ENCODE data around the gene LRP1.

The LRP1 gene

DNA sequence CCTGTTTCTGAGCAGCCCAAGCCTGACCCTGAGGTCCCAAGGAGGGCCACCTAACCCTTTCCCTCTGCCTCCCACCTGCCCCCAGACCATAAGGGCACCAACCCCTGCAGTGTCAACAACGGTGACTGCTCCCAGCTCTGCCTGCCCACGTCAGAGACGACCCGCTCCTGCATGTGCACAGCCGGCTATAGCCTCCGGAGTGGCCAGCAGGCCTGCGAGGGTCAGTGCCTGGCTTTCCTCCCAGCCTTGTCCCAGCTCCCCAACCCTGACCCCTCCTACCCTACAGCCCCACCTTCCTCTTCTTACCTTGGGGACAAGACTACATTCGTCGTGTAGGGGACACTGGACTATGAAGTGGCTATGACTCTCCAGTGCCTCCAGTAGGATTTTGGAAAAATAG lies 52.8 kb downstream of the LRP1 start:
- DNase-seq (ENCODE audit: low read depth in 1 of 2, low spot score in 1 of 2): no peak
- TF ChIP-seq SPI1 (IDR thresholded peaks at IDR 0.05; ENCODE audit: borderline replicate concordance, low read depth) (no peak), GABPA (IDR thresholded peaks at IDR 0.05; ENCODE audit: low read depth) (no peak), CTCF (IDR thresholded peaks at IDR 0.05; ENCODE audit: insufficient read depth, low read length) (no peak)
- TF ChIP-seq, protein P1, sequence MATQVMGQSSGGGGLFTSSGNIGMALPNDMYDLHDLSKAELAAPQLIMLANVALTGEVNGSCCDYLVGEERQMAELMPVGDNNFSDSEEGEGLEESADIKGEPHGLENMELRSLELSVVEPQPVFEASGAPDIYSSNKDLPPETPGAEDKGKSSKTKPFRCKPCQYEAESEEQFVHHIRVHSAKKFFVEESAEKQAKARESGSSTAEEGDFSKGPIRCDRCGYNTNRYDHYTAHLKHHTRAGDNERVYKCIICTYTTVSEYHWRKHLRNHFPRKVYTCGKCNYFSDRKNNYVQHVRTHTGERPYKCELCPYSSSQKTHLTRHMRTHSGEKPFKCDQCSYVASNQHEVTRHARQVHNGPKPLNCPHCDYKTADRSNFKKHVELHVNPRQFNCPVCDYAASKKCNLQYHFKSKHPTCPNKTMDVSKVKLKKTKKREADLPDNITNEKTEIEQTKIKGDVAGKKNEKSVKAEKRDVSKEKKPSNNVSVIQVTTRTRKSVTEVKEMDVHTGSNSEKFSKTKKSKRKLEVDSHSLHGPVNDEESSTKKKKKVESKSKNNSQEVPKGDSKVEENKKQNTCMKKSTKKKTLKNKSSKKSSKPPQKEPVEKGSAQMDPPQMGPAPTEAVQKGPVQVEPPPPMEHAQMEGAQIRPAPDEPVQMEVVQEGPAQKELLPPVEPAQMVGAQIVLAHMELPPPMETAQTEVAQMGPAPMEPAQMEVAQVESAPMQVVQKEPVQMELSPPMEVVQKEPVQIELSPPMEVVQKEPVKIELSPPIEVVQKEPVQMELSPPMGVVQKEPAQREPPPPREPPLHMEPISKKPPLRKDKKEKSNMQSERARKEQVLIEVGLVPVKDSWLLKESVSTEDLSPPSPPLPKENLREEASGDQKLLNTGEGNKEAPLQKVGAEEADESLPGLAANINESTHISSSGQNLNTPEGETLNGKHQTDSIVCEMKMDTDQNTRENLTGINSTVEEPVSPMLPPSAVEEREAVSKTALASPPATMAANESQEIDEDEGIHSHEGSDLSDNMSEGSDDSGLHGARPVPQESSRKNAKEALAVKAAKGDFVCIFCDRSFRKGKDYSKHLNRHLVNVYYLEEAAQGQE (IDR thresholded peaks at IDR 0.05; ENCODE audit: insufficient replicate concordance, low read depth): no peak
- H3K27me3 ChIP-seq (ENCODE audit: insufficient read depth, poor library complexity, severe bottlenecking): peaks cover 11% of the 10 kb centered on the region
- H3K4me3 ChIP-seq (replicated peaks; ENCODE audit: insufficient read depth, low read length): no peak overlapping the region
- no peak overlapping the region for H3K27ac ChIP-seq (replicated peaks)

GRCh38 chr12:57181561-57182155 lies 53.4 kb downstream of the LRP1 start:
- Histone ChIP-seq H3K4me3 (replicated peaks; ENCODE audit: insufficient read depth, low read length) (no peak overlapping the region), H3K27me3 (ENCODE audit: insufficient read depth, poor library complexity, severe bottlenecking) (peaks cover 11% of the 10 kb centered on the region), H3K27ac (replicated peaks) (no peak overlapping the region)
- no peak for TF ChIP-seq GABPA (IDR thresholded peaks at IDR 0.05; ENCODE audit: low read depth)
- no peak for TF ChIP-seq CTCF (IDR thresholded peaks at IDR 0.05; ENCODE audit: insufficient read depth, low read length)
- no peak for TF ChIP-seq SPI1 (IDR thresholded peaks at IDR 0.05; ENCODE audit: borderline replicate concordance, low read depth)
- TF ChIP-seq, protein P1 (IDR thresholded peaks at IDR 0.05; ENCODE audit: insufficient replicate concordance, low read depth): no peak
- no peak for TF ChIP-seq POLR2AphosphoS5 (IDR thresholded peaks at IDR 0.05; ENCODE audit: low read depth)
- no peak for DNase-seq (ENCODE audit: low read depth in 1 of 2, low spot score in 1 of 2)

DNA sequence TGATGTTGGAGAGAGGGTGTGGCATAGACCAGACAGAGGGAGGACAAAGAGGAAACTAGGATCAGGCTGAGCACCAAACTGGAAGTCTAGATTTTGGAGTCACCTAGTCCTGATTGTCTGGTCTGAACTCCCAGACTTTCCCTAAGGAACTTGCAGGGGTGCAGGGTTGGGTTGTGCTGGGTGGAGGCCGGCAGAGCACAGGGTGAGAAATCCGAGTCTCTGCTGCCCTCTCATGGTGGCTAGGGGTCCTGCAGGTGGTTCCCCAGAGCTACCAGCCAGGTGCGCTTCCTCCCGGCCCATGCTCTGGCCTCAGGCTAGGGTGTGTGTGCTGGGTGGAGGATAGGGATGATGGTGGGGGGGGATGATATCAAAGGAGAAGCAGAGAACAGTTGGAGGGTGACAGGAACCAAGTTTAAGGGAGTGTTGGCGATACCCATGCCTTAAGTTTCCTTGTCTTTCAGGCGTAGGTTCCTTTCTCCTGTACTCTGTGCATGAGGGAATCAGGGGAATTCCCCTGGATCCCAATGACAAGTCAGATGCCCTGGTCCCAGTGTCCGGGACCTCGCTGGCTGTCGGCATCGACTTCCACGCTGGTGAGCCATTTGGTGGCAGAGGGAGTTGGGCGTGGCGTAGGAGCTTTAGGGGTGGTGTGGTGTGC lies 54.8 kb downstream of the LRP1 start:
- TF ChIP-seq, protein P1 (IDR thresholded peaks at IDR 0.05; ENCODE audit: insufficient replicate concordance, low read depth): no peak
- TF ChIP-seq GABPA (IDR thresholded peaks at IDR 0.05; ENCODE audit: low read depth) (no peak), CTCF (IDR thresholded peaks at IDR 0.05; ENCODE audit: insufficient read depth, low read length) (peak; percentile 91), POLR2AphosphoS5 (IDR thresholded peaks at IDR 0.05; ENCODE audit: low read depth) (no peak), SPI1 (IDR thresholded peaks at IDR 0.05; ENCODE audit: borderline replicate concordance, low read depth) (peak; percentile 40; the same call in 1 of the 2 replicates)
- H3K27me3 ChIP-seq (ENCODE audit: insufficient read depth, poor library complexity, severe bottlenecking): peaks cover 8% of the 10 kb centered on the region
- H3K27ac ChIP-seq (replicated peaks): no peak overlapping the region
- no peak overlapping the region for H3K4me3 ChIP-seq (replicated peaks; ENCODE audit: insufficient read depth, low read length)
- DNase-seq (ENCODE audit: low read depth in 1 of 2, low spot score in 1 of 2): peak; percentile 59 to 62
